Endothelial cell of umbilical vein (primary cell): ENCODE data around the gene NRDE2.

Experiments used
- EZH2 ChIP-seq: IDR thresholded peaks from 2 replicates; pipeline ENCODE4 v1.6.1; 2012; ENCODE audit warnings: borderline replicate concordance, low read depth, mild to moderate bottlenecking, moderate library complexity, low read length, inconsistent platforms; ENCODE audit not compliant: severe bottlenecking
- FOS ChIP-seq: IDR thresholded peaks from 2 replicates; pipeline ENCODE4 v1.6.1; 2011; ENCODE audit warnings: mild to moderate bottlenecking, low read length, moderate library complexity, borderline replicate concordance; ENCODE audit not compliant: insufficient read depth
- GATA2 ChIP-seq: IDR thresholded peaks from 2 replicates; pipeline ENCODE4 v1.7.0; 2011; ENCODE audit warnings: low read depth, mild to moderate bottlenecking, moderate library complexity, mixed read lengths, low read length; ENCODE audit not compliant: insufficient read length, insufficient read depth
- JUN ChIP-seq: IDR thresholded peaks from 2 replicates; pipeline ENCODE4 v1.6.1; 2011; ENCODE audit warnings: borderline replicate concordance, low read depth; ENCODE audit not compliant: insufficient read length, insufficient read depth
- MYC ChIP-seq: IDR thresholded peaks from one replicate; pipeline ENCODE4 v1.6.1; 2011; ENCODE audit warnings: mild to moderate bottlenecking, low read depth, low read length
- POLR2A ChIP-seq: IDR thresholded peaks from 2 replicates; pipeline ENCODE4 v1.6.1; 2012; ENCODE audit warnings: low read depth, mild to moderate bottlenecking, control low read depth, low read length
- POLR2AphosphoS5 ChIP-seq: IDR thresholded peaks from 2 replicates; pipeline ENCODE4 v1.6.1; 2012; ENCODE audit warnings: low read depth, mild to moderate bottlenecking, control low read depth, low read length, moderate library complexity; ENCODE audit not compliant: insufficient read depth
- TF ChIP-seq, protein P1 (sequence below), 2 donors: IDR thresholded peaks; 1 replicate in 1 of 2; 2 replicates in 1 of 2; pipeline ENCODE4 v1.5.1; 2011; ENCODE audit warnings: low read length in 2 of 2, mild to moderate bottlenecking in 2 of 2, moderate library complexity in 2 of 2, control low read depth in 1 of 2, inconsistent platforms in 1 of 2, low read depth in 1 of 2; ENCODE audit not compliant: insufficient read depth in 1 of 2; ENCODE audit errors: extremely low read depth in 1 of 2
- TF ChIP-seq, protein P2 (sequence below): IDR thresholded peaks from 2 replicates; pipeline ENCODE4 v1.6.1; 2011; ENCODE audit not compliant: insufficient read depth, insufficient read length

DNA sequence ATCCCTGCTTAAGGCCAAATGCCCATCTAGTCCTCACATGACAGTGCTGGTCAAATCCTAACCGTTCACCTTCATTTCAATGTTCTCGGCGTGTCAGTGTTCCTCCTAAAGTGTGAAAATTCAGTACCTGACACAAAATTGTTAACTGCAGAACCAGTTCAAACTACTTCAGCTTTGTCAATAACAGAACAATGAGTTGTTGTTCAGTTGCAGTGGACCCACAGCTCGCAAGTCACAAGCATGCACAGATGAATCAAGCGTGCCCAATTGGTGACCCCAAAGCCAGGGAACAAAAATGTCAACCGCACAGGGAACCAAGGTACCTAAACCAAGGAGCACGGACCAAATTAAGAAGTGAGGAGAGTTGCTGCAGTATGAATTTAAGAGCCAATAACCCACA lies 23.2 kb downstream of the NRDE2 start:
- TF ChIP-seq POLR2AphosphoS5, result no peak
- TF ChIP-seq, protein P1, sequence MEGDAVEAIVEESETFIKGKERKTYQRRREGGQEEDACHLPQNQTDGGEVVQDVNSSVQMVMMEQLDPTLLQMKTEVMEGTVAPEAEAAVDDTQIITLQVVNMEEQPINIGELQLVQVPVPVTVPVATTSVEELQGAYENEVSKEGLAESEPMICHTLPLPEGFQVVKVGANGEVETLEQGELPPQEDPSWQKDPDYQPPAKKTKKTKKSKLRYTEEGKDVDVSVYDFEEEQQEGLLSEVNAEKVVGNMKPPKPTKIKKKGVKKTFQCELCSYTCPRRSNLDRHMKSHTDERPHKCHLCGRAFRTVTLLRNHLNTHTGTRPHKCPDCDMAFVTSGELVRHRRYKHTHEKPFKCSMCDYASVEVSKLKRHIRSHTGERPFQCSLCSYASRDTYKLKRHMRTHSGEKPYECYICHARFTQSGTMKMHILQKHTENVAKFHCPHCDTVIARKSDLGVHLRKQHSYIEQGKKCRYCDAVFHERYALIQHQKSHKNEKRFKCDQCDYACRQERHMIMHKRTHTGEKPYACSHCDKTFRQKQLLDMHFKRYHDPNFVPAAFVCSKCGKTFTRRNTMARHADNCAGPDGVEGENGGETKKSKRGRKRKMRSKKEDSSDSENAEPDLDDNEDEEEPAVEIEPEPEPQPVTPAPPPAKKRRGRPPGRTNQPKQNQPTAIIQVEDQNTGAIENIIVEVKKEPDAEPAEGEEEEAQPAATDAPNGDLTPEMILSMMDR (IDR thresholded peaks at IDR 0.05; ENCODE audit: extremely low read depth in 1 of 2, insufficient read depth in 1 of 2, low read depth in 1 of 2, low read length in 2 of 2), result no peak
- TF ChIP-seq MYC, result no peak
- no peak for TF ChIP-seq FOS
- TF ChIP-seq EZH2, result no peak
- no peak for TF ChIP-seq POLR2A
- TF ChIP-seq, protein P2, sequence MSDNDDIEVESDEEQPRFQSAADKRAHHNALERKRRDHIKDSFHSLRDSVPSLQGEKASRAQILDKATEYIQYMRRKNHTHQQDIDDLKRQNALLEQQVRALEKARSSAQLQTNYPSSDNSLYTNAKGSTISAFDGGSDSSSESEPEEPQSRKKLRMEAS, result no peak
- TF ChIP-seq JUN, result no peak
- TF ChIP-seq GATA2, result no peak
